ENCODE data around the gene GPN2. TPM values are rescaled to one million over a fixed set of nuclear protein-coding genes. Genes with fewer than 3 reads are reported as not detected.

GPN2 gene
- total RNA-seq, 1 experiment from 2014 or later = 32.0 TPM

GRCh38 chr1:26852701-26853100 is 37.4 kb downstream of the GPN2 start:
- POLR2A ChIA-PET = no interaction called here

GRCh38 chr1:26851106-26851684 is 38.9 kb downstream of the GPN2 start:
- H3K27me3 Mint-ChIP-seq (ENCODE audit: insufficient read depth, unreplicated experiment) = no peaks in the 10 kb centered on the region
- TF ChIP-seq CTCF (IDR thresholded peaks at IDR 0.05; ENCODE audit: insufficient read depth in 1 of 2, low read depth in 1 of 2, low read length in 1 of 2, severe bottlenecking in 1 of 2, unreplicated experiment in 1 of 2) = no peak
- no peaks in the 10 kb centered on the region for H3K9me3 Mint-ChIP-seq (ENCODE audit: unreplicated experiment)
- H3K4me1 Mint-ChIP-seq (ENCODE audit: low read depth, unreplicated experiment) = no peaks in the 10 kb centered on the region
- CTCF ChIA-PET = no interaction called here
- no peak overlapping the region for H3K4me3 Mint-ChIP-seq (ENCODE audit: unreplicated experiment)
- DNase-seq = no peak
- H3K27ac Mint-ChIP-seq (ENCODE audit: unreplicated experiment) = no peak overlapping the region
- peaks cover 27% of the 10 kb centered on the region for H3K36me3 Mint-ChIP-seq (ENCODE audit: insufficient read depth, unreplicated experiment)
- no peaks in the 10 kb centered on the region for H3K4me1 ChIP-seq
- intact Hi-C loops (cut with micrococcal nuclease; ENCODE audit: unreplicated experiment) = no loop called here
- POLR2A ChIA-PET = no interaction called here
- no peaks in the 10 kb centered on the region for H3K36me3 ChIP-seq (ENCODE audit: control insufficient read depth, insufficient read depth, low read length)
- no peaks in the 10 kb centered on the region for H3K27me3 ChIP-seq (replicated peaks; ENCODE audit: control insufficient read depth, insufficient read depth, low read length)
- no peak overlapping the region for H3K4me3 ChIP-seq (ENCODE audit: low read depth, low read length)
- no peaks in the 10 kb centered on the region for H3K9me3 ChIP-seq
- BruUV-seq (replicated peaks) = no TSS peak

More at GRCh38 chr1:26852701-26853100, 37.4 kb downstream of the GPN2 start:
- intact Hi-C loops (cut with micrococcal nuclease; ENCODE audit: unreplicated experiment) = loop anchor here (1.0 kb wide), 2 partner anchors 13 to 26 kb away; no protein-coding TSS in a partner anchor
- Histone ChIP-seq H3K9me3 (no peaks in the 10 kb centered on the region), H3K36me3 (ENCODE audit: control insufficient read depth, insufficient read depth, low read length) (no peaks in the 10 kb centered on the region), H3K4me3 (ENCODE audit: low read depth, low read length) (no peak overlapping the region), H3K27me3 (replicated peaks; ENCODE audit: control insufficient read depth, insufficient read depth, low read length) (no peaks in the 10 kb centered on the region), H3K4me1 (no peaks in the 10 kb centered on the region)
- CTCF ChIA-PET = no interaction called here
- peaks cover 26% of the 10 kb centered on the region for H3K36me3 Mint-ChIP-seq (ENCODE audit: insufficient read depth, unreplicated experiment)
- H3K27me3 Mint-ChIP-seq (ENCODE audit: insufficient read depth, unreplicated experiment) = no peaks in the 10 kb centered on the region
- DNase-seq = no peak
- BruUV-seq (replicated peaks) = no TSS peak
- no peak overlapping the region for H3K4me3 Mint-ChIP-seq (ENCODE audit: unreplicated experiment)
- H3K27ac Mint-ChIP-seq (ENCODE audit: unreplicated experiment) = no peak overlapping the region
- no peaks in the 10 kb centered on the region for H3K4me1 Mint-ChIP-seq (ENCODE audit: low read depth, unreplicated experiment)
- no peak for TF ChIP-seq CTCF (IDR thresholded peaks at IDR 0.05; ENCODE audit: insufficient read depth in 1 of 2, low read depth in 1 of 2, low read length in 1 of 2, severe bottlenecking in 1 of 2, unreplicated experiment in 1 of 2)
- no peaks in the 10 kb centered on the region for H3K9me3 Mint-ChIP-seq (ENCODE audit: unreplicated experiment)

GRCh38 chr1:26848941-26849774 is 40.9 kb downstream of the GPN2 start:
- CTCF ChIA-PET = no interaction called here
- Histone ChIP-seq H3K36me3 (ENCODE audit: control insufficient read depth, insufficient read depth, low read length) (no peaks in the 10 kb centered on the region), H3K9me3 (no peaks in the 10 kb centered on the region), H3K4me1 (no peaks in the 10 kb centered on the region), H3K27me3 (replicated peaks; ENCODE audit: control insufficient read depth, insufficient read depth, low read length) (no peaks in the 10 kb centered on the region), H3K4me3 (ENCODE audit: low read depth, low read length) (no peak overlapping the region)
- POLR2A ChIA-PET = no interaction called here
- TF ChIP-seq CTCF (IDR thresholded peaks at IDR 0.05; ENCODE audit: insufficient read depth in 1 of 2, low read depth in 1 of 2, low read length in 1 of 2, severe bottlenecking in 1 of 2, unreplicated experiment in 1 of 2) = no peak
- no peak for DNase-seq
- no peaks in the 10 kb centered on the region for H3K9me3 Mint-ChIP-seq (ENCODE audit: unreplicated experiment)
- H3K27ac Mint-ChIP-seq (ENCODE audit: unreplicated experiment) = no peak overlapping the region
- H3K27me3 Mint-ChIP-seq (ENCODE audit: insufficient read depth, unreplicated experiment) = no peaks in the 10 kb centered on the region
- no peaks in the 10 kb centered on the region for H3K4me1 Mint-ChIP-seq (ENCODE audit: low read depth, unreplicated experiment)
- no peak overlapping the region for H3K4me3 Mint-ChIP-seq (ENCODE audit: unreplicated experiment)
- BruUV-seq (replicated peaks) = no TSS peak
- intact Hi-C loops (cut with micrococcal nuclease; ENCODE audit: unreplicated experiment) = no loop called here
- peaks cover 27% of the 10 kb centered on the region for H3K36me3 Mint-ChIP-seq (ENCODE audit: insufficient read depth, unreplicated experiment)
